ENCODE measurements around the gene BCAS1. TPM values are rescaled to one million over a fixed set of nuclear protein-coding genes. Genes with fewer than 3 reads are reported as not detected.

BCAS1 gene
- total RNA-seq, 1 donor from 2014 or later: not detected

DNA sequence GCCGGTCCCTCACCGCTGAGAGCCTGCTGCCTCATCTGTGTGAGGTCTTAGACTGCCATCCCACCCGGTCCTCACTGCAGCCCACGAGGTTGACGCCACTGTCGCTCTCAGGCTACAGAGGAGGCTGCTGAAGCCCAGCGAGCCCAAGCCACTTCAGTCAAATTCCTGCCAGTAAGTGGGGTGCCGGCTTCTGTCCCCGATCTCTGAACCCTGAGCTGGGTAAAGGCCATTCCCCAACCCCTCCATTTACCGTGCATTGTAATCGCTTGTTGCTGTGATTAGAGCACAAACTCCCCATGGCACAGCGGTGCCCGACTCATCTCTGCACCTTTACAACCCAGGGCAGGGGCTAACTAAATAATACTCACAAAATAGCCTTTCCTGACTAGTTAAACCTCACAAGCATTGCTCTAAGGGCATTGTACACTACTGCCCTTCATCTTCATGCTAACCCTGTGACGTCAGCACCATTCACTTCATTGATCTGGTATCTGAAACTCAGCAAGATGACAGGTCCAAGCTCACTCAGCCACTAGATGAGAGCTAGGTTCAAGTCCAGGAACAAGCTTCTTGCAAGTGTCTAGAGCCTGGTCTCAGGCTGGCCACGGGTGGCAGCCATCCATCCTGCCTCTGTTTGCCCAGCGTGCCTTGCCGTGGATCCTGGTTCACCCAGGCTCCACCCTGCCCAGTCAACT, 122.7 kb downstream of the BCAS1 start:
- peaks cover 28% of the 10 kb centered on the region for H3K4me1 Mint-ChIP-seq

DNA sequence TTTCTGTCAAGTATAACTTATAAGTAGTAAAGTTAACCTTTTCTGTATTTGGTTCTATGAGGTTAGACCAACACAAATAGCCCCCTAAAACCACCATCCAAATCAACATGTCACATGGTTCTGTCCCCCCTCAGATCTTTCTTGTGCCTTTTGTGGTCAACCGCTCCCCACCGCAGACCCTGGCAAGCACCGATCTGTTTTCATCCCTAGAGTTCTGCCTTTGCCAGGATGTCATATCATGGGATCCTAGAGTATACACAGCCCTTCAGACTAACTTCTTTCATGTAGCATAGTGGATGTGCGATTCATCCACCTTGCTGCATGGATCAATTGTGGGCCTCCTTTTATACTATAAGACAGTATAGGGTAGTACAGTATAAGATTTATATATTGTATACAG, 124.3 kb downstream of the BCAS1 start:
- Mint-ChIP-seq H3K4me3 (no peak overlapping the region), H3K36me3 (ENCODE audit: low read depth) (no peaks in the 10 kb centered on the region), H3K9me3 (no peaks in the 10 kb centered on the region), H3K27ac (ENCODE audit: unreplicated experiment) (no peak overlapping the region), H3K4me1 (peaks cover 44% of the 10 kb centered on the region), H3K27me3 (ENCODE audit: low read depth) (no peaks in the 10 kb centered on the region)
- TF ChIP-seq, protein P1, sequence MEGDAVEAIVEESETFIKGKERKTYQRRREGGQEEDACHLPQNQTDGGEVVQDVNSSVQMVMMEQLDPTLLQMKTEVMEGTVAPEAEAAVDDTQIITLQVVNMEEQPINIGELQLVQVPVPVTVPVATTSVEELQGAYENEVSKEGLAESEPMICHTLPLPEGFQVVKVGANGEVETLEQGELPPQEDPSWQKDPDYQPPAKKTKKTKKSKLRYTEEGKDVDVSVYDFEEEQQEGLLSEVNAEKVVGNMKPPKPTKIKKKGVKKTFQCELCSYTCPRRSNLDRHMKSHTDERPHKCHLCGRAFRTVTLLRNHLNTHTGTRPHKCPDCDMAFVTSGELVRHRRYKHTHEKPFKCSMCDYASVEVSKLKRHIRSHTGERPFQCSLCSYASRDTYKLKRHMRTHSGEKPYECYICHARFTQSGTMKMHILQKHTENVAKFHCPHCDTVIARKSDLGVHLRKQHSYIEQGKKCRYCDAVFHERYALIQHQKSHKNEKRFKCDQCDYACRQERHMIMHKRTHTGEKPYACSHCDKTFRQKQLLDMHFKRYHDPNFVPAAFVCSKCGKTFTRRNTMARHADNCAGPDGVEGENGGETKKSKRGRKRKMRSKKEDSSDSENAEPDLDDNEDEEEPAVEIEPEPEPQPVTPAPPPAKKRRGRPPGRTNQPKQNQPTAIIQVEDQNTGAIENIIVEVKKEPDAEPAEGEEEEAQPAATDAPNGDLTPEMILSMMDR (conservative IDR thresholded peaks at IDR 0.05): no peak
- no peak for DNase-seq (ENCODE audit: low read depth, low spot score)

More for the DNA sequence above, 122.7 kb downstream of the BCAS1 start:
- no peak overlapping the region for H3K27ac Mint-ChIP-seq (ENCODE audit: unreplicated experiment)
- H3K9me3 Mint-ChIP-seq: peaks cover 7% of the 10 kb centered on the region
- TF ChIP-seq, protein P1 (conservative IDR thresholded peaks at IDR 0.05): no peak
- H3K36me3 Mint-ChIP-seq (ENCODE audit: low read depth): peaks cover 6% of the 10 kb centered on the region
- DNase-seq (ENCODE audit: low read depth, low spot score): no peak
- no peaks in the 10 kb centered on the region for H3K27me3 Mint-ChIP-seq (ENCODE audit: low read depth)
- no peak overlapping the region for H3K4me3 Mint-ChIP-seq

DNA sequence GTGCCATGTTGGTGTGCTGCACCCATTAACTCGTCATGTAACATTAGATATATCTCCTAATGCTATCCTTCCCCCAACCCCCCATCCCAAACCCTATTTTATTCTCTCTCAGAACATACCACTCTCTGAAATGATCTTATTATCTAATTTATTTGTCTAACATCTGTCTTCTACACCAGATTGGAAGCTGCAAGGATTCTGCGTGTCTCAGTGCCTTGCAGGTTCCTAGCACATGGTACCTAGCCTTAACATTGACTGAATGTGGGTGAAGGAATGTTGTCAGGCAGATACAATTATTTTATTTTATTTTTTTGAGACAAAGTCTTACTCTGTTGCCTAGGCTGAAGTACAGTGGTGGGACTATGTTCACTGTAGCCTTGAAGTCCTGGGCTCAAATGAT, 124.9 kb downstream of the BCAS1 start:
- Mint-ChIP-seq H3K4me3 (no peak overlapping the region), H3K27me3 (ENCODE audit: low read depth) (no peaks in the 10 kb centered on the region), H3K36me3 (ENCODE audit: low read depth) (no peaks in the 10 kb centered on the region), H3K27ac (ENCODE audit: unreplicated experiment) (no peak overlapping the region), H3K4me1 (peaks cover 49% of the 10 kb centered on the region), H3K9me3 (no peaks in the 10 kb centered on the region)
- DNase-seq (ENCODE audit: low read depth, low spot score): no peak
- TF ChIP-seq, protein P1 (conservative IDR thresholded peaks at IDR 0.05): no peak

DNA sequence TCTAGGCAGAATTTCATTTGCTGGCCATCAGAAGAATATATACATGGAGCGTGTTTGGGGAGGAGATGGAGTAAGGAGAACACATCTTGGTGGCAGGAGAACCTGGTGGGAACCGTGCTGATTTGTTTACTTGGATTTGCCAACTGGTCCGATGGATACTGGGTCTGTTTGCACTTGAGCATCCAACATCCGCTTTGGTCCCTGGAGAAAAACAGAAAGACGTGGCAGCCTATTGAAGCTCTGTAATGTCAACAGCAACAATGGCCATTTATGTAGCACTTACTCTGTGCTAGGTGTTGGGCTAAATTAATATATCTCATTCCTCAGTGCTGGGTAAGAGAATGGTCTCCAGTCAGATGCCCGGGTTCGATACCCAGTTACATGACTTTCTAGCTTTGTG, 125.6 kb downstream of the BCAS1 start:
- no peaks in the 10 kb centered on the region for H3K9me3 Mint-ChIP-seq
- TF ChIP-seq, protein P1 (conservative IDR thresholded peaks at IDR 0.05): no peak
- DNase-seq (ENCODE audit: low read depth, low spot score): no peak
- no peaks in the 10 kb centered on the region for H3K27me3 Mint-ChIP-seq (ENCODE audit: low read depth)
- H3K4me3 Mint-ChIP-seq: no peak overlapping the region
- H3K4me1 Mint-ChIP-seq: peaks cover 49% of the 10 kb centered on the region
- H3K36me3 Mint-ChIP-seq (ENCODE audit: low read depth): no peaks in the 10 kb centered on the region
- H3K27ac Mint-ChIP-seq (ENCODE audit: unreplicated experiment): no peak overlapping the region

DNA sequence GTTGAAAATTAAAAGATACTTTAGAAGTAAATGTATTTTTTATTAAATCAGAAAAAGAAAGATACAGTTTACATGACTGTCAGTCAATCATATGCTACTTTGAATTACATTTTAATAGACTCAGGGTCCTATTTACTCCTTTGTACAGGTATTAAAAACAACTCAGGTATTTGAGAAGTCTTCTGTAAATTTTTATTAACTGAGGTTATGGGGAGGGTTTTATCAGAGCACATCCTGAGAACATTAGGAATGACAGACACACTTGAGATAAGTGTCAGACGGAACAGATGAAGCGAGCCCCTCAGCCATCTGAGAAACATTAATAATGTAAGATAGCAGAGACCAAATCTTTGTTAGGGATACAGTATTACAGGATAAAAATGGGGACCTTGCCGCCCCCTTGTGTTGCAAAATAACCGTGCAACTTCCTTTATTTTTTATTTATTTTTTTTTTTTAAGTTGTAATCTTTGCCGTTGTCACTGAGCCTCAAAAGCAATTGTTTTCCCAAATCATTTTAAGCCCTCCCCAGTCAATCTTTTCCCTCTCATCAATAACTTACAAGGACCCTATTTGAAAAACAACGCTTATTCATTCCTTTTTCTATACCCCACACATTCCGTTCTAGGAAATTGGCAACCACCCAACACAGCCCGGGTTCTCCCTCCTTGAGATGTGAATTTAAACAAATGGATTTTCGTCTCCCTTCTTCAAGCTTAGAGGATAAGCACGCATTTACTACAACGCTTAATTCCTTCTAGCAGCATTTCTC, 126.7 kb downstream of the BCAS1 start:
- TF ChIP-seq, protein P1 (conservative IDR thresholded peaks at IDR 0.05): peak; percentile 73
- Mint-ChIP-seq H3K4me1 (peaks cover 44% of the 10 kb centered on the region), H3K36me3 (ENCODE audit: low read depth) (no peaks in the 10 kb centered on the region), H3K27ac (ENCODE audit: unreplicated experiment) (no peak overlapping the region), H3K27me3 (ENCODE audit: low read depth) (no peaks in the 10 kb centered on the region), H3K9me3 (no peaks in the 10 kb centered on the region), H3K4me3 (no peak overlapping the region)
- no peak for DNase-seq (ENCODE audit: low read depth, low spot score)
